T-helper 9 cell (primary cell): ENCODE measurements around the gene KLHL26.

Experiments
- DNase-seq: peaks from one replicate; pipeline ENCODE4 v3.0.0-alpha.2; 2020

Gene KLHL26

DNA sequence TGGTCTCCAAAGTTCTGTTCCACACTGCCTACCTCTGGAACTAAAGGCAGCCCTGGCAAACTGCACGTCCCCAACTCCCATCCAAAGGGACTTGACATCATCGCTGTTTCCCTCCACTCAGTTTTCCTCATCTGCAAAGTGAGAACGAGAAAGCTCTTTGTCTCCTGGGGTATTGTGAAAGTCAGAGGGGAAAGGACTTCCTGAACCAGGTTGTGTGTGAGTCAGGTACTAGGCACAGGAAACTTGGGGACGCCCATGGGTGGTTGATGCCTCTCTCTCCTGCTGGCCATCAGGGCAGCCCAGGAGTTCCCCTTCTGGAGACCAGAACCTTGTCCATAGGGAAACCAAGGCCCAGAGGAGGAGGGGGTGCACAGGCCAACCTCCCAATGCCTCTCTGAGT, 35.0 kb upstream of the KLHL26 start:
- no peak for DNase-seq

DNA sequence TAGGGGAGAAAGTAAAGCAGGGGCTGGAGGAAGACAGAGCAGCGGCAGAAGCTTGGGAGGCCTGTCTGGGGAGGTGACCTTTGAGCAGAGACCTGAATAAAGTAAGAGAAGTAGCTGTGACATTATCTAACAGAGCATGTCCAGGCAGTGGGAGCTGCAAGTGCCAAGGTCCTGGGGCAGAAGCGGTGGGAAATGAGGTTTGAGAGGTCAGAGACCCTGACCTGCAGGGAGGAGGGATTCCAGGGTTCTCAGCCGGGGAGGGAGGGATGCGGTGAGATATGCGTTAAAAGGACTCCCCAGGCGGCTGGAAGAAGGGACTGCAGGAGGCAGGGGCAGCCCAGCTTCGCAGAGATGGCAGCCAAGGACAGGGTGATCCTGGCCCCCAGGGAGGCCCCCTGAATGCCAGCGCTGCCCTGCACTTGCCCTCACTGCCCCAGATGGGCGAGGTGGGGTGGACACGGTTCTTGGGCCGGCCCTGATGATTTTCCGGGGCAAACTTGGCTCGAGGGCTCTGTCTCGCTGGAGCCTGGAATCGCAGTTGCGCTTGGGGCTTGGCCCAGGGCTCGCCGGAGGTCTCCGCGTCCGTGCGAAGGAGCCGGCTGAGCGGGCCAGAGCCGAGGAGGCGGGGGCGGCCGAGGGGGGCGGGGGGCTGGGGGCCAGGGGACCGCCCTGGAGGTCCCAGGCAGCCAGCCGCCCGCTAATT, 33.4 kb upstream of the KLHL26 start:
- no peak for DNase-seq

DNA sequence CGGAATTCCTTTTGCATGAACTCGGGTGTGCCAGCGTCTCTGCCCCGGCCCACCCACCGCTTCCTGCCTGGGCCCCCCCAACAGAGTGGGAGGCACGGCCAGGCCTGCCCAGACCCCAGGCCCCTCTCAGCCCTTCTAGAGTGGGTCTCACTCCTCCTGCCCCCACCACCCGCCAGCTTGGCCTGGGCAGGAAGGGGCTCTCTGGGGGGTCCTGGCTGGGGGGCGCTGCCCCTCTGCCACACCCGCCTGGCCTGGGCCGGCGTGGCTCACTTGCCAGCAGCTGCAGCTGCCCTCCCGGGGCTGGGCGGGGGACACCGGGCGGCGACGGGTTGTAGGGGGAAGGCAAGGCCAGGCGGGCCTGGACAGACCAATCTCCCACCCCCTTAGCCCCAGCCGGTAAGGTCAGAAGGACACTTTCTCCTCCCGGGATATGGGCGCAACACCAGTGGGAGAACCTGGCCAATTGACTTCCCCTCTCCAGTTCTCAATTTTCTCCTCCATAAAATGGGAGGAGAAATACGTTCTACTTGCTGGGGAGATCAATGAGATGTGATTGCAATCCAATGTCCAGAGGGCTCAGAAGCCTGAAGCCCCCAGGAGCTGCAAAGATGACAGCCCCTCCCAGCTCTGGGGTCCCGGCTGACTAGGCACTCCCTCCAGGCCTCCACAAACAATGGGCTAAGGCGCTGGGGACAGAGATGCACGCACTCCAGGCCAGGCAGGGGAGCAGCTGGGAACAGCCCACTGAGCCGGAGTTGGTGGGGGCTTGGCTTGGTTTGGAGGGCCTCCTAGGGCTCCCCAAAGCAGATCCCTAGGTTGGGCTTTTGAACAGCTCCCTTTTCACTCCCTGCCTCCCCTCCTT, 32.6 kb upstream of the KLHL26 start:
- no peak for DNase-seq

DNA sequence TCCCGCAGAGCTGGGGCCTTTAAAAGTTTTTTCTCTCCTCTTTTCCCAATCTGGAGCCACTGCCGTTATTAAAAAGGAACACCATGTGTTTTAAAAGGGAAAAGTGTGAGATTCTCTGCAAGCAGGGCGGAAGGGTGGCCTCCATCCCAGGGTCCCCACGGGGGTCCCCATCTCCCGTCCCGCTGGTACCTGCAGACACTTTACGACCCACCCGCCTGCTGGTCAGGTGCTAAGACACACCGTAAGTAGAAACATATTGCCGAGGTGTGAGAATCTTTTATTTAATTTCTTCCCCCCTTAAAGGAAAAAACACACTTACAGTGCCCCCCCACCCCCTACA, 32.0 kb upstream of the KLHL26 start:
- DNase-seq = no peak

DNA sequence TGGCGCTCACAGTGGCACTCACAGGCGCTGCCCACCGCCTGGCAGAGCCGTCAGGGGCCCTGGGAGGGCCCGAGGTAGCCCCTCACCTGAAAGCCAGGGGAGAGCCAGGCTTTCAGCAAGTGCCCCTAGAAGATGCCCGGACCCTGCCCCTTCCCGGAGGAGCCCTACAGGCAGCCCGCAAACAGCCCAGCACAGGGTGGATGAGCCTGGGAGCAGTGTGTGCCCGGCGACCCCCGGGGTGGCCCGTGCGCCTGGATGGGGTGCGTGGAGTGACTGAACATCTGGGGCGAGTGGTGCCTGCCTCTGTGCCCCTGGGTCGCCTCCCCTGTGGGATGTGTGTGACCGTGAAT, 31.7 kb upstream of the KLHL26 start:
- no peak for DNase-seq

DNA sequence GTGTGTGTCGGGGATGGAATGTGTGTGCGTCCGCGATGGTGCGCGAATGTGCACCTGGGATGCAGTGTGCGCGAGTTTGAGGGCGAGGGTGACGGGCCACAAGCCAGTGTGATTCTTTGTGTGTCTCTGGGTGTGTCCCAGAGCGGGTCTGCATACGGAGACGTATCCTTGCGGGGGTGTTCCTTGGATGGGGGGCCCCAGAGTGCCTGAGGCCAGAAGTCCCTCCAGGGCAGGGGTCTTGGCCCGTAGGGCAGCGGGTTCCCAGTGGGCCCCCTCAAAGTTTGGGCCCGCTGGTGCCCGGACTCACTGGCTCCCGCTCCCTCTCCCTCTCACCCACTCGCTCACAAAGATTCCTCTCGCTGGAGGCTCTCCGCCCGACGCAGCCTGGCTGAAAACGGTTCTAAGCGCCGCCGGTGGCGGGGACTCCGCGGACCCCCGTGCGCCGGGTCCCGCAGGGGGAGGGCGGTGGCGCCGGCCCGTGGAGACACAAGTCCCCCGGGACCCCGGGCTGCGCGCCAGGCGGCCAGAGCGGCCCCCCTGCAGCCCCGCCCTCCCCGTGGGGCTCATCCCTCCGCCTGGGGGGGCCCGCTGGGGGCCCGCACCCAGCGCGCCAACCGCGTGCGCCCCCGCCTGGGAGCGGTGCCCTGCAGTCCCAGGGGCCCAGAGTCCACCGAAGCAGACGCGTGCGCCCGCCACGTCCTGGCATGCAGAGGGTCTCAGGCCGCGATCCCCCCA, 31.1 kb upstream of the KLHL26 start:
- no peak for DNase-seq

DNA sequence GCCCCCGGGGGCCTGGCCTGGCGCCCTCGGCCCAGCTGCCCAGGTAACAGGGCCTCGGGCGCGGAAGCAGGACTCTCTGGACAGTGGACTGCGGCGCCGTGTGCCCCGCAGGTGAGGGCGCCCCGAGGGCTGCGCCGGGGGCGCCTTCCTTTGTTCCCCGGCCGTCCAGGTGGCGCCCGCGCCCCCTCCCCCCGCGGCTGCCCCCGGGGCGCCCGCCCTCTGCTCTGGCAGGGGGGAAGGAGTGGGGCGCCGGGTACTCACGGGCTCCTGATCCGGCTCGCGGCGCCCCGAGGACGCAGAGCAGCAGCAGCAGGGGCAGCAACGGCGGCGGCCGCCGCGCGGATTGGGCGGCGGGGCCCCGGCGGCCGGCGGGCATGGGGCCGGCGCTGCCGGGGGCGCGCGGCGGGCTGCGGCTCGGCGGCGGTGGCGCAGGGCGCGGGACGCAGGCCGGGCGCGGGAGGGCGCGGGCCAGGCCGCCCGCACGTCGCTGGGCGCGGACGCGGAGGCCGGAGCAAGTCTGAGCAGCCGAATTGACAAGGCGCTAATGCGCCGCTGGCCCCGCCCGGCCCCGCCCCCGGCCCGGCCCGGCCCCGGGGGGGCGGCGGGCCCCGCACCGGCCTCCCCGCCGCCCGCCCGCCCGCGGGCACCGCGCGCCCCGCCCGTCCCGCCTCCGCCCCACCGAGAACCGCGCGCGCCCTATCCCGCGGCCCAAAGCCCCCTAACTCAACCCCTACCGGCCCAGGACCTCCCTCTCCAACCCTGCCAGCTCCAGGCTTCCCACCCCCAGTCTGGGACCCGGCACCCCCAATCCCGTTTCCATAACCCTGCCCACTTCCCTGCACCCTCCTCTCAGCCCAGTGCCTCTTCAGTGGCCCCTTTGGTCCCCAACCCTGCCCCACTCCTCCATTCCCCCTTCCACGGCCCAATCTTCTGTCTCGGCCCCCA, 30.3 kb upstream of the KLHL26 start, which contains the start of gene CRLF1:
Gene CRLF1, minus strand, starts transcription at position 519 of the 945 bp plus-strand sequence. Its CDS starts 143 bp downstream, at position 376.
- DNase-seq = no peak

DNA sequence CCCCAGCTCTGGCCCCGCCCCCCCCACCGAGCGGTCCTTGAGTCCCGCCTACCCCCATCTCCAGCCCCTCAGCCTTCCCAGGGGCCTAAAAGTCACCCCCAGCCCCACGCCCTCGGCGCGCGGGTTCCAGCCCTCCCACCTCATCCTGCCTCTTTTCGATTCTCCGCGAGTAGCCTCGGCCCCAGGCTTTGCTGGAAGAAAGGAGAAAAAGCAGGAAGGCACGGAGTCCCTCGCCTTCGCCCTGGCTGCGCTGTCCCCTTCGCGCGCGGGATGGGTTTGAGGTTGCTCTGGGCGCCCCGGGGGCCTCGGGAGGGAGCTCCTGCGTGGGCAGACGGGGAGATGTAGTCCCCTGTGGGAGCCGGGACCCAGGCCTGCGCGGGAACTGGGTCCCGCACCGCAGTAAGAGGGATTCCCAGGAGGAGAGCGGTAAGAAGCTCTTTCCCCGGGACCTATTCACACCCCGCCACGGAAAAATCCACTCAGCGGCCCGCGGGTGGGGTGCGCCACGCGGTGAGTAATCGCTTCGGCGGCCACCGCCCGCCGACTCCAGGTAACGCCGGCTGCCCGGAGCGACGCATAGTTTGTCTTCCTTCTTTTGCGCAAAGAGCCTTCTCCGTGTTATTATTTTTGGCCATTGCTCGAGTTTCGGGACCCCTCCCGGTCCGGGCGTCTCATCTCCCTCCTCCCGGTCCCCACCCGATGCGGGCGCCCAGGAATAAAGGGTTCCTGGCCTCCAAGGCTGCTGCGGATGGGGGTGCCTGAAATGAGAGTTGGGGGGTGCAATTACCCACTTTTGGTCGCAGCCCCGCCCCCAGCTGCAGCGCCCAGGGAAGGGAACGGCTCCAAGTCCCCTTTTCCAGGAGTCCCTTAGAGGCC, 29.4 kb upstream of the KLHL26 start:
- no peak for DNase-seq

DNA sequence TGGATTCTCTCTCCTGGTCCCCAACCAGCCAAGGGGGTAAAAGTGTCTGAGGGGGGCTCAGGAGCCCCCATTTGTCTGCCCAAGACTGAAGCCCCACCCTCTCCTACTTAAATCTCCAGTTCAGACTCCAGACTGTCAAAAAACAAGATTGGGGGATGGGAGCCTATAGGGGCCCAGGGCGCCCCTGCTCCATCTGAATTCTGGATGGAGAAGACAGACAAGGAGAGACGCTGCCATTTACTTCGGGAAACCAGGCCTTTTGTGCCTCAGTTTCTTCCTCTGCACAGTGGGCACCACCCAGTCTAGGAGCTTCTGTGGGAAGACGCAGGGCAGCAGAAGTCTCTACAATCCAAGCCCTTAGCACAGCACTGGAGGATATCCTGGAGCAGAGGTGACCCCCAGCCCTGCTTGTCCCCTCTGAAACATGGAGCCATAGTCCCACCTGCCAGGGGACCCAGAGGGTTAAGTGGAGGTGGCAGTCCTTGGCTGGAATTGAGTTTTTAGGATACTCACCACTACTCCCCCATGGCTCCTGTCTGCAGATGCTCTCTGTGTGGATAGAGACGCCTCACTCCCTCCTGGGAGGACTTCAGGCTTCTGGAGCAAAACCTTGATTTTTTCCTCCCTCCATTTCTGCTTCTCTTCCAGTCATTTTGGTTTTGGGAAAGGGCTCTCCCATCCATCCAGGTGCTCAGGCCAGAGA, 28.6 kb upstream of the KLHL26 start:
- DNase-seq = no peak

DNA sequence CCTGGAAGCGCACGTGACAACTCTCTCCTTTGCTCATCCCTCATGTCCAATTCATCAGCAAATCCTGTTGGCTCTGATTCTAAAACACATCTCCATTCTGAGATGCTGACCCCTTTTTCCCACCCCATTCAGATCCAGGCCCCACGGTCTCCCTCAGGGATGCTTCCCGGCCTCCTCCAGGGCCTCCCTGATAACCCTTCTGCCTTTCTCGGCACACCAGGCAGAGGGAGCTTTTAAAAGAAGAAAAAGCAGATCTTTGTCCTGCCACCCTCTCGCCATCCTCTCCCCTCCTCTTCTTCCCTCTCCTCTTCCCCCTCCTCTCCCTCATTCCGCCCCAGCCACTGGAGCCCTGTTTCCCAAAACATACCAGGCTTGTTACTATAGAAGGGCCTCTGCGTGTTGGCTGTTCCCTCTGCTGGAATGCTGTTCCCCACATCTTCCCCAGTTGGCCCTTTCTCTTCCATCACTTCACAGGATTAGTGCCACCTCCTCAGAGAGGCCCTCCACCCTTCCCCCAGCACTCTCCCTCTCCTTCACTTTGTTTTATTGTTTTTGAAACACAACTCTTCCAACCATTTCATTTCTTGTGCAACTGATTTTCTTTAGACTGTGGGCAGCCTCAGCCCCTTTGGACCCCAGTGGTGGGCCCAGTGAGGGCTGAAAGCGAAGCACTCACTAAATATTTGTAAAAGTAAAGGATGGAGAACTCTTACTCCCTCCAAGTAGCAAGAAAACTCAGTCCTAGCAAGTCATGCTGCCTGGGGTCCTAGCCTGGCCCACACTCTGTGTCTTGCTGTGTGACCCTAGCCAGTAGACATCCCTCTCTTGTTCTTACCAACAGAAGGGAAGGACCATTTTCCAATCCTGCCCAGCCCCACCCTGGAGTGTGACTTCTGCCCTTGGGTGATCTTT, 27.8 kb upstream of the KLHL26 start:
- DNase-seq = no peak

DNA sequence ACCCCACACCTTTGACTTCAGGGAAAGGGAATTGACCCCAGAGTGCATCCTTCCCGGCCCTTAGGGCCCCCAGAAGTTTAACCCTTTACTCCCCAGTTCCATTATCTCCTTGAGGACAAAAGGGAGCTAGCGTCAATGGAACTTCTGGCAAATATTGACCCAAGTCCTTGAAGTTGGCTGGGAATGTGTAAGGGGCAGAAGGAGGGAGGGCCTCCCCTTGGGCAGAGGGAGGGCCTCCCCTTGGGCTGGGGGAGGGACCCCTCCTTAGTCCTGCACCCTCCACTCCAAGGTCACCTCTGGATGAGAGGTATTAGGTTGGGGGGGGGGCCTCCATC, 27.1 kb upstream of the KLHL26 start:
- DNase-seq = no peak

DNA sequence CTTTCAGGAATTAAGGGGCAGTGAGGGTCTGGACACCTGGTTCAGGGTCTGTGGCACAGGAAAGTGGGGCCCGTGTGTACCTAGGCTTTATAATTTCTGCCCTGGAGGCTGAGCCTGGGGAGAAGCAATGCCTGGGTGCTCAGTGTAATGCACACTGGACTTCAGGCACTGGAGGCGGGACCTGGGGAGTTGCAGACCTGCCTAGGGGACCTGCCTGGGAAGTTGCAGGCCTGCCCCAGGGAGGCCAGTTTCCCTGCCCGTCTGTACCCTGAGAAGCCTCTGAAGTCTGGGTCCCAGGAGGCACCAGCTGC, 26.6 kb upstream of the KLHL26 start:
- no peak for DNase-seq

DNA sequence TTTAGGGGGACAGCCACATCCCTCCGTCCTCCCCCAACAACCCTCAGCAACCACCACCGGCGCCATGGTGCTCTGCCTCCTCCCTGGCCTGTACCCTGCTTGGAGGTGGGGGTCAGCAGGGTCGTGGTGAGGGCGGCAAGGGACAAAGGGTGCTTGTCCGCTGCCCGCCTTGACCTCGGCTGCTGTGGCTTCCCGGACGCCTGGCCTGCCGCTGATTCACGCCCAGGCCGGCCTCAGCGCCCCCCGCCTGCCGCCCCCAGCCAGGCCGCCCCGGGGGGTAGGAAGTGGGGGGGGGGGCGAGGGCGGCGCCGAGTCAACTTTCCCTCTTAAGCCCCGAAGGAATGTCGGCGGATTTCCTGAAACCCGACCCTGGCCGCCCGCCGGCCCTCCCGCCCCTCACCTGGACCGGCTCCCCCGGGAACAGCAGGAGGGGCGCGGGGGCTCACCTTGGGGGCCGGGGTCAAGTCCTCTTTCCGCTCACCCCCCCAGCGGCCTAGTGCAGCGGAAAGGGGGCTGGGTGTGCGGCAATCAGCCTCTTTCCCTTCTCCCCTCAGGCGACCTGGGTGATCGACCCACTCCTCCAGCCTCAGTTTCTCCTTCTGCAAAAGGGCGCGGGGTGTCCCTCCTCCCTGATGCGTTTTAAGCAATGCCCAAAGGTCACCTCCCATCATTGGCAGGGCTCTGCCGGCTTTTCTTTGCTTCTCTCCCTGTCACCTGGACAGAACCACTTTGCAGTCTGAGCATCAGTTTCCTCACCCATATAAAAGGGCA, 26.1 kb upstream of the KLHL26 start:
- no peak for DNase-seq

DNA sequence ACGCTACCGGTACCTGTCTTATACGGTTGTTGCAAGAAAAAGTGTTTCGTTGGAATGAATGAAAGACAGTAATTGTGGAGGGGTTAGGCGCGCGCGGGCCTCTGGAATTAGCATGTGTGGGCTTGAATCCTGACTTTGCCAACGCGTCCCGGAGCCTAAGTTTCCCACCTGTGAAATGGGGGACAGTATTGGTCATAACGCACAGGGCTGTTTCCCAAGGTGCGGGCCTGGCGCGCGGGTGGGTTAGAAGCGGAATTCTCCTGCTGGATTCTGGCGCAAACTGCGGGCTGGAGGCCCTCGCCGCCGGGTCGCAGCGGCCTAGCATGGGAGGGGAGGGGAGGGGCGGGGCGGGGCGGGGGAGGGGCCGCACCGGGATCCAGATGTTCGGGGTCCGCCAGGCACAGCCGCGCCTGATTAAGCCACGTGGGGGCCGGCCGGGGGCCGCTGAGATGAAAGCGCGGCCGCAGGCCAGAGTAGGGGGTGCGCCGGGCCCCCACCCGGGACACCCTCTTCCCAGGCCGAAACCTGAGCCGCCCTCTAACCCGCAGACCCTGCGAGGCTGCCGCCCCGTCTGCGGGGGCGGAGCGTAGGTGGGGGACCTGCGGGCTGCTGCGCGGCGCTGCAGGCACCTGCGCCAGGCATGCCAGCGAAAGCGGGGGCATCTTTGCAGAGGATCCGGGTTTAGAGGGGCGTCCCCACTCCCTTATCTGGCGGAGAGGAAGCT, 25.3 kb upstream of the KLHL26 start:
- no peak for DNase-seq

DNA sequence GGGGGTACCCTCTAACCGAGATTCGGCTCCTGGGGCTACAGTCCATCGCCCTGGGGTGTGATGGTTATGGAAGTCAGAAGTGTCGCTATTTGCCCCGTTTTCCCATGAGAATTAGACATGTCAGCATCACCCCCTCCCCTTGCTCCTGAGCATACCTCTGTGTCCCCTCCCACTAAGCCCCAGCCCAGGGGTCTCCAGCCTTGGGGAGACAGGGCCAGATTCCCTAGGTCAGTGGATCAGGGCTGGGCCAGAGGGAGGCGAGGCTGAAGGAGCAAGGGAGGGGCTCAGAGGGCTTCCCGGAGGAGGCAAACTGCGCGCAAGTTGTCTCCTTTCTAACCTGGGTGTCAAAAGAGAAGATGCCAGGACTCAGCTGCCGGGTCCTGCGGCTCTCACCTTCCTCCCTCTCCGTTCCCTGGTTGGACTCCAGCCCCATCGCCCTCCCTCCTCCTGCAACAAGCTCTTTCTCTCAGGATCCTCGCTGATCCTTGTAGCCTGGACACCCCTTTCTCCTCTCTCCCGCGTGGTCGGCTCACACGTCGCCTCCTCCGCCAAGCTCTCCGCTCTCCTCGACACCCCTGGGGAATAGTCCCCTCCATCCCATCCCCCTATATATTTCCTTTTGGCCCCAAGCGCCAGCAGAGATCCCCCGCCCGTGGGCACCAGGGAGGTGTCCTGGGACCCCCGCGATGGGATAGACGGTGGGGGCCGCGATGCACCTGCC, 24.6 kb upstream of the KLHL26 start:
- DNase-seq = no peak

DNA sequence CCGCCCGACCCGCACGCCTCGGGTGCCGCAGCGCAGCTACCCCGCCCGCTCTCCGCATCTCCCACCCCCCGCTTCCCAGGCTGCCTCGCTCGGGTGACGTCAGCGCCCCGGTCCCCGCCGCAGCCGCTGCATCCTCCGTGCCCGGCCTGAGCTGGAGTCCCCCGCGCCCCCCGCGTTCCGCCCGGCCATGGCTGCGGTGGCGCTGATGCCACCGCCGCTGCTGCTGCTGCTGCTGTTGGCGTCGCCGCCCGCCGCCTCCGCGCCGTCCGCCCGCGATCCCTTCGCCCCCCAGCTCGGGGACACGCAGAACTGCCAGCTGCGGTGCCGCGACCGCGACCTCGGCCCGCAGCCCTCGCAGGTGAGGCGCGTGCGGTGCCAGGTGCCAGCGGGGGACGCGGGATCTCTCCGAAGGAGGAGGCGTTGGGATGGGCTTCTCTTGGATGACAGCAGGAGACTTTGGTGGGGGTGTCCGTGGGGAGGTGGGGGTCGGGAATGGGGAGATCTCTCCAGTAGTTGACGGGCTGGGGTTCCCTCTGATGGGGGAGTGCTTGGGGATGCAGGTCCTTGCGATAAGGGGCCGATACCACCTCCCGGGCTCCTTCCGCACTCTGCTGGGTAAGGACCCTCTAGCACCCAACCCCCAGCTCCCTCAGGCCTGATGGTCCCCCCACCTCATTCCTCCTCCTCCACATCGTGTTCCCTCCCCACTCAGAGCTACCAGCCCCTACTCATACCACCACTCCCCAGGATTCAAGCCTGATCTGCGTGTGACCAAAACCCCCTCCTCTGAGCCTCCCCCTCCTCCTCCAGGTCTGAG, 23.8 kb upstream of the KLHL26 start, which contains the start of gene TMEM59L:
Gene TMEM59L, plus strand, starts transcription at position 99 of the 817 bp plus-strand sequence. Its CDS starts 89 bp downstream, at position 188.
- DNase-seq = peak; percentile 55
